HG03432 (cell line): Measurements from ENCODE around the gene KIAA1755.

ENCODE experiments used
- ATAC-seq: cut with Tn5 transposase; IDR thresholded peaks from one replicate; pipeline ENCODE4 v1.9.1; 2021; ENCODE audit warnings: mild to moderate bottlenecking, moderate library complexity; ENCODE audit not compliant: unreplicated experiment

The KIAA1755 gene

GRCh38 chr20:38208088-38208487, 52.4 kb downstream of the KIAA1755 start:
- no peak for ATAC-seq

GRCh38 chr20:38207621-38208020, 52.9 kb downstream of the KIAA1755 start:
- ATAC-seq = no peak

- no peak for ATAC-seq
Observed at GRCh38 chr20:38205001-38205400, 55.5 kb downstream of the KIAA1755 start.

- no peak for ATAC-seq
Observed at GRCh38 chr20:38203981-38204357, 56.6 kb downstream of the KIAA1755 start.

GRCh38 chr20:38203337-38203980, 57.1 kb downstream of the KIAA1755 start:
- ATAC-seq = no peak

- no peak for ATAC-seq
Observed at GRCh38 chr20:38202982-38203293, 57.6 kb downstream of the KIAA1755 start.

GRCh38 chr20:38202153-38202981, 58.2 kb downstream of the KIAA1755 start:
- no peak for ATAC-seq

GRCh38 chr20:38201356-38201755, 59.2 kb downstream of the KIAA1755 start:
- no peak for ATAC-seq

- no peak for ATAC-seq
Observed at GRCh38 chr20:38200646-38201045, 59.9 kb downstream of the KIAA1755 start.

GRCh38 chr20:38199501-38200390, 60.8 kb downstream of the KIAA1755 start:
- ATAC-seq = no peak

GRCh38 chr20:38198238-38198861, 62.2 kb downstream of the KIAA1755 start:
- no peak for ATAC-seq

GRCh38 chr20:38197619-38198018, 62.9 kb downstream of the KIAA1755 start:
- no peak for ATAC-seq

- ATAC-seq = no peak
Observed at GRCh38 chr20:38197217-38197616, 63.3 kb downstream of the KIAA1755 start.

GRCh38 chr20:38196592-38196991, 63.9 kb downstream of the KIAA1755 start:
- no peak for ATAC-seq

GRCh38 chr20:38196076-38196475, 64.5 kb downstream of the KIAA1755 start:
- ATAC-seq = no peak

- ATAC-seq = no peak
Observed at GRCh38 chr20:38195521-38195920, 65.0 kb downstream of the KIAA1755 start.

GRCh38 chr20:38194971-38195504, 65.5 kb downstream of the KIAA1755 start:
- ATAC-seq = no peak

- ATAC-seq = no peak
Observed at GRCh38 chr20:38193586-38194105, 66.9 kb downstream of the KIAA1755 start.

GRCh38 chr20:38192323-38192885, 68.1 kb downstream of the KIAA1755 start:
- ATAC-seq = no peak

GRCh38 chr20:38191654-38192053, 68.9 kb downstream of the KIAA1755 start:
- no peak for ATAC-seq
